ENCODE results near the gene SLC35D2.

GRCh38 chr9:96289392-96289791 is 94.1 kb downstream of the SLC35D2 start:
- TF ChIP-seq, protein P1, sequence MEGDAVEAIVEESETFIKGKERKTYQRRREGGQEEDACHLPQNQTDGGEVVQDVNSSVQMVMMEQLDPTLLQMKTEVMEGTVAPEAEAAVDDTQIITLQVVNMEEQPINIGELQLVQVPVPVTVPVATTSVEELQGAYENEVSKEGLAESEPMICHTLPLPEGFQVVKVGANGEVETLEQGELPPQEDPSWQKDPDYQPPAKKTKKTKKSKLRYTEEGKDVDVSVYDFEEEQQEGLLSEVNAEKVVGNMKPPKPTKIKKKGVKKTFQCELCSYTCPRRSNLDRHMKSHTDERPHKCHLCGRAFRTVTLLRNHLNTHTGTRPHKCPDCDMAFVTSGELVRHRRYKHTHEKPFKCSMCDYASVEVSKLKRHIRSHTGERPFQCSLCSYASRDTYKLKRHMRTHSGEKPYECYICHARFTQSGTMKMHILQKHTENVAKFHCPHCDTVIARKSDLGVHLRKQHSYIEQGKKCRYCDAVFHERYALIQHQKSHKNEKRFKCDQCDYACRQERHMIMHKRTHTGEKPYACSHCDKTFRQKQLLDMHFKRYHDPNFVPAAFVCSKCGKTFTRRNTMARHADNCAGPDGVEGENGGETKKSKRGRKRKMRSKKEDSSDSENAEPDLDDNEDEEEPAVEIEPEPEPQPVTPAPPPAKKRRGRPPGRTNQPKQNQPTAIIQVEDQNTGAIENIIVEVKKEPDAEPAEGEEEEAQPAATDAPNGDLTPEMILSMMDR (IDR thresholded peaks at IDR 0.05) = no peak
- no peak for TF ChIP-seq ZNF138 (CRISPR knock-in tag; conservative IDR thresholded peaks at IDR 0.05)
